HuH-7 (cell line): Measurements from ENCODE around the gene WFDC2.
A peak's percentile ranks its signal among the peaks of the same experiment; 100 is the strongest.

ENCODE experiments used
- DNase-seq: peaks from one replicate; pipeline ENCODE4 v3.0.0; 2011; ENCODE audit warnings: low spot score

The WFDC2 gene, protein sequence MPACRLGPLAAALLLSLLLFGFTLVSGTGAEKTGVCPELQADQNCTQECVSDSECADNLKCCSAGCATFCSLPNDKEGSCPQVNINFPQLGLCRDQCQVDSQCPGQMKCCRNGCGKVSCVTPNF

DNA sequence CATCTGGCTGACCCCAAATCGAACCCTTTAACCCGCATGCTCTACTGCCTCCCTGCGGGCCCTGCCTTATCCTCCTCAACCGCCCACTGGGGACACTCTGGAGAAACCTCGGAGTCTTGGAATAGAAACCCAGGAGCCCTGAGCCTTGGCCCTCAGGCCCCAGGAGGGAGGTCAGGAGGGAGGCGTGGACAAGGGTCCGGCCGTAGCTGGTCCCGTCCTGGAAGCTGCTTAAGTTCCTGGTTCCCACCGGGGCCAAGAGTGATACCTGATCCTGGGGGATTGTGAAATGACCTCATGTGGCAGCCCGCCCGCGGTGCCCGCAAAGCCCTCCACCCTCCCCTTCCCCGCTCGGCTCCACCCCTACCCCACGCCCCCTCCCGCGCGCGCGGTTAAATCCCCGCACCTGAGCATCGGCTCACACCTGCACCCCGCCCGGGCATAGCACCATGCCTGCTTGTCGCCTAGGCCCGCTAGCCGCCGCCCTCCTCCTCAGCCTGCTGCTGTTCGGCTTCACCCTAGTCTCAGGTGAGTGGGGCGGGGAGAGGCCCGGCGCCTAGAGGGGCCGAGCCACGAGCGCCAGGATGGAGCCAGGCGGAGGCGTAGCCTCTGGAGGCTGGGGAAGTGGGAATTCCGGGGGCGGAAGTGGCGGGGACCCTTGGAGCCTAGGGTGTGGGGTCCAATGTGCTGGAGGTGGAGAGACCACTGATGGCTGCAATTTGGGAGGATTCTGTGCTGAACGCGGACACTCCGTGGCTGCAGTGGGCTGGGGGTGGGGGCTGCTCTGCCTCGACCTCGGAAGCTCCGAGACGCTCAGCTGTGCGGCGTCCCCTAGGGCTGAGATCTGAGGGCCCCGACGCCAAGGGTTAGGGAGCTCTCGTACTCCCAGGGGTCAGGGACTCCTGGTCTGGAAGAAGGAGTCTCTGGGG is at the start of gene WFDC2:
WFDC2 (plus strand) TSS at position 418 of the 926 bp plus-strand sequence; CDS start at position 447, 29 bp downstream.
- no peak for DNase-seq

DNA sequence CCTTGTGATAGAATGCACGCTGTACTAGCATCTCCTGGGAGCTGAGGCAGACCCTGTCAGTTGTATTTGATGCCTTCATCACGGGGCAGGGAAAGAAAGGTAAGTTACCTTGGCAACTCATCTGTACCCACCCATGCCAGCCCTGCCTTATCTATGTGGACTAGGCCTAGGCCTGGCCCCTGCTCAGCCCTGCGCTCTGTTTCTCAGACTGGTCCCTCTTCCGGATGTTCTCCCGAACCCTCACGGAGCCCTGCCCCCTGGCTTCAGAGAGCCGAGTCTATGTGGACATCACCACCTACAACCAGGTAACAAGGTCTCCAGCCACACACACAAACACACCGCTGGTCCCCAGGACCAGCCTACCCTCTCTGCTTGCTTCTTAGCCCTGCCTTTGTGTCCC is 49.4 kb upstream of the WFDC2 start:
- DNase-seq = no peak

DNA sequence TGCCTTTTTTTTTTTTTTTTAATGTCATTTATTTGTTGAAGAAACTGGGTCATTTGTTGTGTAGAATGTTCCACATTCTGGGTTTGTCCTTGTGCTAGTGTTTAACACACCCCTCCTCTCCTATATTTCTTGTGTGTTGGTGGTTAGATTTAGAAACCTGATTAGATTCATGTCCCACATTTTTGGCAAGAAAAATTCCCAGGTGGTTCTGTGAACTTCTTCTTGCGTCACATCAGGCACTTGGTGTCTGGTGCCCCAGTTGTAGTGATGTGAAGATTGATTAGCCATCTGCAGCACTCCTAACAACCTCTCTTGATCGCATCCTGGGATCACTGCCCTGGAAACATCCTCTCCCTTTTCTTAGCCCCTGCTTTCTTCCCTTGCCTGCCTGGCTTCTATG is 45.9 kb upstream of the WFDC2 start:
- no peak for DNase-seq

DNA sequence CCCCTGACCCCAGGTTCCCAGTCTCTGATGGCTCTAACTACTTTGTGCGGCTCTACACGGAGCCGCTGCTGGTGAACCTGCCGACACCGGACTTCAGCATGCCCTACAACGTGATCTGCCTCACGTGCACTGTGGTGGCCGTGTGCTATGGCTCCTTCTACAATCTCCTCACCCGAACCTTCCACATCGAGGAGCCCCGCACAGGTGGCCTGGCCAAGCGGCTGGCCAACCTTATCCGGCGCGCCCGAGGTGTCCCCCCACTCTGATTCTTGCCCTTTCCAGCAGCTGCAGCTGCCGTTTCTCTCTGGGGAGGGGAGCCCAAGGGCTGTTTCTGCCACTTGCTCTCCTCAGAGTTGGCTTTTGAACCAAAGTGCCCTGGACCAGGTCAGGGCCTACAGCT is 44.0 kb upstream of the WFDC2 start:
- no peak for DNase-seq

DNA sequence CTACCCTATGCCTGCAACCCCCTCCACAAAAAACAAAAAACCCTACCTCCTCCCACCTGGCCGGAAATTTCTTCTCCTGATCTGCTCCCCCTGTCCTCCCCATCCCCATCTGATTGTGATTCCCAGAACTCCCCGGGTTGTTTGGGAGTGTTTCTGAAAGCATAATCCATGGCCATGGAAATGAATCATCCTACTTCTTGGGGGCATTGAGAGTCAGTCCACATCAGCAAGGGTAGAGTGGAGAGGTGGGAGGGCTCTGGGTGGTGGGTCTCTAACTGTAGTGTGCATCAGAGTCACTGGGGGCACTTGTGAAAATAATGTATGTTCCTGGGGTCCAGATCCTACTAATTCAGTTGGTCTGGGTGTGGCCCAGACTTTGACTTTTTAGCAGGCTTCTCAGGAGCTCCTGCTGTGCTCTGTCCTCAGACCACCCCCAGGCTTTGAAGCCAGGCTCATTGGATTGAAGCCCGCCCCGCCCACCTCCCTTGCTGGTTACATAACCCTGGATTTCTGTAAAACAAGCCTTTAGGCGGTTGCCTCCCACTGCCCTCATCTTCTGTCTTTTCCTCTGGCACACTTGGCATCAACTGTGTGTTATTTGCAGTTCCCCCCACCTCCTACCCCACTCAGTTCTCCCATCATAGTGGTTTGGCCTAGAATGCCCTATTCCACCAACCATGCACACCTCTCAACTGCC is 43.1 kb upstream of the WFDC2 start:
- no peak for DNase-seq

DNA sequence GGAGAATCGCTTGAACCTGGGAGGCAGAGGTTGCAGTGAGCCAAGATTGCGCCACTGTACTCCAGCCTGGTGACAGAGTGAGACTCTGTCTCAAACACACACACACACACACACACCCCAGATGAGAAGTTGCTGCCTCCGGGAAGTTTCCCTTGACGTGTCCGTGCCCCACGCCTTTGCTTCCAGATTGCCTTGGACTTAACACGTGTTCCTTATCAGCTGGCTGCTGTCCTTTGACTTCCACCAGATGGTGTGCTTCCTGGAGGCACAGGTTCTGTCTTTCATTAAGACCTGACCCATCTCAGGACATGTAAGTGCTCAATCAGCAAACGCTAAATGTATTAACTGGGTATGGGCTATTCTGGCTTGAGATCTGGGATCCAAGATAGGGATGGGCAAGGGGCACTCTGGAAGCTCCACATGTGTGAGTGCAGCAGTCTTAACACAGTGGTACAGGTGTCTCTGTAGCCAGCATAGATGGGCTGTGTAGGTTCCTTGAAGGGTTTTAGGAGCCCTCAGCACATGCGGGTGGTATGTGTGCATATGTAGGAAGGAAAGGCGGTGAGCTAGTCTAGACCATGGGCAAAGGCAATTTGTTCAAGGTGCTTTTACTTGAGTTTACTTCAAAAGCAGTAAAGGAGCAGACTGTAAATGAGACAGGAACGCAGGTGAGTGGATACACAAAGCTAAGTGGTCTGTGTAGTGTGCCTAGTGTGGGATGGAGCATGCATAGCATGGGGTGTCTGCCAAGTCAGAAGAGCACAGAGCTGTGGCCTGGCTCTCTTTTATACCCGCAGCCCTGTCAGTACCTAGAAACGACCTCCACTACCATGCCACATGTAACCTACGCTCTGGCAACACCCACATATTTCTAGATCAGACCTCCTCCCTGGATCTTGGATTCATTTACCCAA is 42.1 kb upstream of the WFDC2 start:
- no peak for DNase-seq

DNA sequence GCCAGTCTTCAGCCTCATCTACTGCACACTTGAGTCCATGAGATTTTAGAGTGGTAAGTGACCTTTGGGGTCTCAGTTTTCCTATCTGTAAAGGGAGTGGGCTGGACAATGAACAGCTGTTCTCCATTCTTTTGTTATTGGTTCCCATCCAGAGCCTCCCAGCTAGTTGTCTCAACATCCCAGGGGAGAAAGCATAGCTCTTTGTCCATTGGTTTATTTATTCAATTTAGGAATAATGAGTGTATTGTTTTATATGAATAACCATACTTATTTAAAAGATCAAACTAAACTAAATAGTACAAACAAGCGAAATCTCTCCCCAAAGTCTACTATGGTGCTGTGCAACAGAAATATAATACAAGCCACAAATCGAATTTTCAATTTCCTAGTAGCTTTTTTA is 39.9 kb upstream of the WFDC2 start:
- DNase-seq = no peak

DNA sequence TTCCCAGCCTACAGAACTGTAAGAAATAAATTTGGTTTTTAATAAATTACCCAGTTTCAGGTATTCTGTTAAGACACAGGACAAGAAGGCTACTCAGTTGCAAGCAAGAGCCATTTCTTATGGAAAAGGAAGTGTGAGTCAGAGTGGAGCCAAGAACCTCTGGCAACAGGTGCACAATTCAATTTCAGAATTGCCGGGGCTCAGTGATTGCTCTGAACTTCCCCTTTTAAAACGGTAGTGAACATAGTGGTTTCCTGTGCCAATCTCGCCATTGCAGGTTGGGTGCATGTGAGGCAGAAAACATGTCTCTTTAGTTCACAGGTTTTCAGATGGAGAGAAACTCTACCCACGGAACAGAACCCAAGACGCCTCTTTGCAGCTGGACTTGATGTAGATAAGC is 37.3 kb upstream of the WFDC2 start:
- DNase-seq = no peak

DNA sequence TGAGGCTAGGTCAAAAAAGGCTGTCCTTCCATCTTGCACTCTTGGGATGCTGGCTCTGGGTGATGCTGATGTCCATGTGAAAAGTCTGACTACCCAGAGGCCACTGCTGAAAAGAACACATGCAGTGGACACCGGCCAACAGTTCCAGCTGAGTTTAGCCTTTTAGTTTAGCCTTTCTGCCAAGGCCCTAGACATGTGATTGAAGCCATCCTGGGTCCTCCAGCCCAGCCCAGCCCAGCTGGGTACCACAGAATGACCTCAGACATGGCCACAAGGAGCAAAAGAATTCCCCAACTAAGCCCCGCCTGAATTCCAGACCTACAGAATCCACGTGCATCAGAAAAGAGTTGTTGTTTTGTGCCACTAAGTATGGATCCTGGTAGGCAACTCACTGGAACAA is 36.2 kb upstream of the WFDC2 start:
- no peak for DNase-seq

DNA sequence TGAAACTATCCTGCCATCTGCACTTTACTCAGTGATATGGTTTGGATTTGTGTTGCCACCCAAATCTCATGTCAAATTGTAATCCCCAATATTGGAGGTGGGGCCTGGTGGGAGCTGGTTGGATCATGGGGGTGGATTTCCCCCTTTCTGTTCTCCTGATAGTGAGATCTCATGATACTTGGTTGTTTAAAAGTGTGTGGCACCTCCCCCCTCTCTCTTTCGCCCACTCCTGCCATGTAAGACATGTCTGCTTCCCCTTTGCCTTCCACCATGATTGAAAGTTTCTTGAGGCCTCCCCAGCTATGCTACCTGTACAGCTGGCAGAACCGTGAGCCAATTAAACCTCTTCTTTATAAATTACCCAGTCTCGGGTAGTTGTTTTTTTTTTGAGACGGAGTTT is 35.6 kb upstream of the WFDC2 start:
- DNase-seq = no peak

DNA sequence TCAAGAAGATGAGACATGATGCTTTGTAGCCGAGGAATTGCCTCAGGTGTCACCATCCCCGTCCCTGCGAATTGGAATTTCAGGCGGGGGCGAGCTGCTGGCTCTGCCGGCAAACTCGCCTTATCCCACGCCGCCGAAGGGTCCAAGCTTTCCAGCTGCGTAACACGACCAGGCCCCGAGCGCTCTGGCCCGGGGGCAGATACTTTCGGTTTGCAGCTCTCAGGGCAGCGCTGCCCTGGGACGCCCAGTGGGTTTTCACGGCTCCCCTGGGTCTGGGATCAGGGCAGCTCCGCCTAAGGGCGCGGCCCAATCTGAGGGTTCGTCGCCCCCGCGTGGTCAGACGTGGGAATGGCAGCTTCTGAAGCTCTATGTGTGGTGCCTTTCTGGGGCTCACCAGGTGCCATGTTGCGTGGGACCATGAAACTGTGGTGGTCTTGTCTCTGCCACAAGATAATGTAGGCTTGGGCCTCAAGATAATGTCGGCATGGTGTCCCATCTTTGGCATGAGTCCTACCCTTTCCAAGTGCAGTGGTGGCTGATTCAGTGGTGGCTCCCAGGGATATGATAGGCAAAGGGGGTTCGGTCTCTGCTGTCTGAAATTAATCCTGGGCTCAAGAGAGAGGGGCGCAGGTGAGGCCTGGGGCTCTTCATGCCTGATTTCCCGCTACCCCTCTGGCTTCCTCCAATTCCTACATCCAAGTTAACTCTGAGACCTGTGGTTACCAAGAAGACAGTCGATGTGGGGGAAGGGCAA is 32.6 kb upstream of the WFDC2 start:
- peak; percentile 93 for DNase-seq

DNA sequence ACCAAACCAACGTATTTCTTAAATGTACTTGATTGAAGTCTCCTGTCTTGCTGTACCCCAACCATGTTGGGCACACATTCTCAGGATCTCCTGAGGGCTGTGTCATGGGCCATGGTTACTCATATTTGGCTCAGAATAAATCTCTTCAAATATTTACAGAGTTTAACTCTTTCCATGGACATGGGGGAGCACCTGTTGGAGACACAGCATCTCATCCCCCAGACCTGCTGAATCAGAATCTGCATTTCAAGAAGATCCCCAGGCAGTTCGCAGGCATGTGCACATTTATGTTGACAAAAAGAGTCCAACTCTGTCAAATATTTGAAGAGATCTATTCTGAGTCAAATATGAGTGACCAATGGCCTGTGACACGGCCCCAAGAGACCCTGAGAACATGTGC is 29.1 kb upstream of the WFDC2 start:
- DNase-seq = no peak

DNA sequence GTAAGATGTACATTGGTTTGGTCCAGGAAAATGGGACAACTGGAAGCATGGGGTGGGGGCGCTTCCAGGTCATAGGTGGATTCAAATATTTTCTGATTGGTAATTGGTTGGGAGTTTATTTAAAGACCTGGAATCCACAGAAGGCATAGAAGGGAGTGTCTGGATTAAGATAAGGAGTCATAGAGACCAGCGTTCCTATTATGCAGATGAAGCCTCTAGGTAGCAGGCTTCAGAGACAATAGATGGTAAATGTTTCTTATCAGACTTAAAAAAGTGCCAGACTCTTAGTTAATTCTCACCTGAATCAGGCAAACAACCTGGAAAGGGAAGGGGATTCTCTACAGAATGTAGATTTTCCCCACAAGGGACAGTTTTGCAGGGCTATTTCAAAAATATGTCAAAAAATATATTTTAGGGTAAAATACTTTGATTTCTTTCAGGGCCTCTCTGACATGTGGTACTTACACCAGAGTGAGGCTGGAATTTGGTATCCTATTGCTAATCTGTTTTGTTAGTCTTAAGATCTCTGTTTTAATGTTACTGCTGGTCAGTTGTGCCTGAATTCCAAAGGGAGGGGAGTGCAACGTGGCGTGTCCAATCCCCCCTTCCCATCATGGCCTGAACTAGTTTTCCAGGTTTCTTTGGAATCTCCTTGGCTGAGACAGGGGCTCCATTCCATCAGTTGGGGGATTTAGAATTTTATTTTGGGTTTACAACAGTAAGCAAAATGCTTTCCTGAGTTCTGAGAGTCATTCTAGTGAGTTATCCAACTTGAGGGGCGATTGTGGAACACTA is 28.5 kb upstream of the WFDC2 start:
- DNase-seq = no peak

DNA sequence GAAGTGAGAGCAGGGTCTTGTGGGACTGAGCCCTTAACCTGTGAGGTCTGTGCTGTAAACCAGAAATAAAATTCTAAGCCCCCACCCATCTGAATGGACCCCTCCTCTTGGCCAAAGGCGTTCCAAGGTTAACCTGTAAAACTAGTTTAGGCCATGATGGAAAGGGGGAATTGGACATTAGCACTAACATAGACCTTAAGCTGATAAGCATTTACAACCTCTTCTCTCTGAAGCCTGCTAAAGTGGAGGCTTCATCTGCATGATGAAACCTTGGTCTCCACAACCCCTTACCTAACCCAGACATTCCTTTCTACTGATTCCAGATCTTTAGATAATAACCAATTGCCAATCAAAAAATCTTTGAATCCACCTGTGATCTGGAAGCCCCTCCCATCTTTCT is 27.8 kb upstream of the WFDC2 start:
- no peak for DNase-seq

DNA sequence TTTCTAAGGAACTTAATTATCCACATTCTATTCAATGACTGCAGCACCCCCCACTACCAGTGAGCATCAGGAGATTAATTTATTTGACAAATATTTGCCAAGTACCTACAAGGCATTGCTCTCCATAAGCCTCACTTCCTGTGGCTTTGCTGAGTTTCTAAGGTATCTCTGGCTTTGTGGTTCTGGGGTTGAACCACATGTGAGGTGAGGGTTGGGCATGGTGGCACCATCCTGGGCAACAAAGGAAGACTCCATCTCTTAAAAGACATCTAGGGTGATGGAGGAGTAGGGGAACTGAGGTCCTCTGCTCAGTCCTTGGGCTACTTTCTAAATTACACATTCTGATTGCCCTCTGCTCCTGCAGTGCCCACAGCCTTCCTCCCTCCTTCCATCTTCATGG is 25.5 kb upstream of the WFDC2 start:
- no peak for DNase-seq

DNA sequence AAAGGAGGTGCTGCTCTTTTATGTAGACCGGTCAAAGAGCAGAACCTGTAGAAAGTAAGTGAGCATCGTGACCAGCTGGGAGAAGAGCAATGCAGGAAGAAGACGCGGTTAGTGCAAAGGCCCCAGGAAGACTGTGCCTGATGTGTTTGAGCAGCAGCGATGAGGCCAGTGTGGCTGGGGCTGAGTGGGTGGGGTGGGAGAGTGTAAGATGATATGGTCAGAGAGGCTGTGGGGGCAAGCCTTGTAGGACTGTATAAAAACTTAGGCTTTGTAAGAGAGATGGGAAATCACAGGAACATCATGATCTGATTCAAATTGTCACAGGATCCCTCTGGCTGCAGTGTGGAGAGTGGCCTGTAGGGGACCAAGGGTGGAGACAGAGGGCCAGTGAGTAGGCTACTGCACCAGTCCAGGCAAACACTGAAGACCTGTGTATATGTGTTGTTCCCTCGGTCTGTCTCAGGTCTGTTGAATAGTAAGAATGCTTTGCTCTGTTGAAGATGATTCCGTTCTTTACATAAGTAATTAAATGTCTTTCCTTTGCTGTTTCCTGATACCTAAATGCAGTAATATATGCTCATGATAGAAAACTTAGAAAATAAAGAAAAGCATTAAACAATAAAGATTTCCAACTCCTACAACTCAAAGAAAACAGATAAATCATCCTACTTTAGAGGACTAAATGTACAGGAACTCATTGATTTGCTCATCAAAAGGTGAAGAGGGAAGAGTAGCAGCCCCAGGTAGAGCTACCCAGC is 23.6 kb upstream of the WFDC2 start:
- DNase-seq = peak; percentile 73

DNA sequence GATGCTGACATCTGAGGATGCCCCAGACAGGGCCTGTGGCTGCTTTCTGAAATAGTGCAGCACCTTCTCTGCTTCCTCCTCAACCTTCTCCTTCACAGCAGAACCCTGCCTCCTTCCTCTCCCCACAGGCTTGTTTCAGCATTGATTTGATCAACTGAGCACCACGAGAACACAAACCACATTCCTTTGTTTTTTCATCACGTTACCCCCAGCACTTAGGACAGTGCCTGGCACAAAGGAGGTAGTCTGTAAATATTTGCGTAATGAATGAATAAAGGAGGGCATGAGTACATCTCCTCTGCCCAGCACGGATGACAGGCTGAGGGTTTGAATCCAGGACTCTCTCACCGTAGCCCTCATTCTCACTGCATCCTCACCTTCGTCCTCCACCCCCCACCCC is 21.3 kb upstream of the WFDC2 start:
- DNase-seq = no peak

DNA sequence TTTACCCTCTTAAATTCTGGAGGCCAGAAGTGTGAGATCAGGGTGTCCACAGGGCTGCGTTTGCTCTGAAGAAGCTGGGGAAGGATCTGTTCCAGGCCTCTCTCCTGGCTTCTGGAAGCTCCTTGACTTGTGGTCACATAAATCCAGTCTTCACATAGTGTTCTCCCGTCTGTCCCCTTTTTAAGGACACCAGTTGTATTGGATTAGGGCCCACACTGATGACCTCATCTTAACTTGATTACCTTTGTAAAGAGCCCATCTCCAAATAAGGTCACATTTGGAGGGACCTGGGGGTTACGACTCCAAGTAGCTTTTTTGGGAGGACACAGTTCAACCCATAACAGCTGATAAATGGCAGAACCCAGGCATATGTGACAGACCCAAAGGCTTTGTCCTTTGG is 20.0 kb upstream of the WFDC2 start:
- DNase-seq = no peak

DNA sequence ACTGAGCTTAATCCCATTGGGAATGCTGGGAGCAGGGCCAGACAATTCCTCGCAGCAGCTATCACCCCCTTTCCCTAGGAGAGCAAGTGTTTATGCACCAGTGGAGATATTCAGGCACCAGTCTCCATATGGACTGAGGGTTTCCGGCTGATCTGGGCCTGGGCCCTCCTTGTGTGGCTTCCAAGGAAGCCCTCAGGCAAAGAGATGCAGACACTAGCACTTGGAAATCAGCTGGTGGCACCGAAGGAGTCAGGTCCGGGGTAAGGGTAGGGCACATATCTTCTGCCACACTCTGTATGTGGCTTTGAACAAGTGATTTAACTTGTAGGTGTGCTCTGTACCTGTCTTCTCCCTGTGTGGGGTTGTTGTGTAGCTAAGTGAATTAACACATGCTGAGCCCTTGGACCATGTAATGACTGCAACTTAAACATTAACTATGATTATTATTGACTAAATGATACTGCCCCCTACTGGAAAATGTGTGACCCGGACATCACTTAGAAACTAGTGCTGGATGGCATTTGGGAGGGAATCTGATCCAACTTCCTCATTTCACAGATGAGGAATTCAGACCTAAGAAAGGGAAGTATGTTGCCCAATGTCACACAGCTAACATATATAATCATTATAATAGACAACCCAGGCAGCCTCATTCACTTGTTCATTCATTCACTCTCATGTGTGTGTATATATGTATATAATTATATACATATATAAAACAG is 19.3 kb upstream of the WFDC2 start:
- peak; percentile 44 for DNase-seq
